CD4-positive, alpha-beta T cell treated with Interferon gamma for 1 hour (primary cell): ENCODE measurements around the gene PPP1R1C.
"Not testable (repeated sequence)": the region's sequence is repeated elsewhere in the genome, so short reads cannot be mapped to it uniquely, and the experiment has no call there.

Experiments
- DNase-seq: peaks from one replicate; pipeline ENCODE4 v3.0.0-alpha.2; 2020

The PPP1R1C gene

GRCh38 chr2:181985632-181986205, at the start of gene PPP1R1C:
Gene PPP1R1C (plus strand): TSS chr2:181985853. CDS start chr2:181986111, 258 bp downstream.
- DNase-seq: no peak

GRCh38 chr2:181937473-181937872, 48.2 kb upstream of the PPP1R1C start:
- peak; percentile 5 for DNase-seq

- no peak for DNase-seq
Observed at GRCh38 chr2:181943411-181944124, 42.1 kb upstream of the PPP1R1C start.

GRCh38 chr2:181944164-181944913, 41.3 kb upstream of the PPP1R1C start:
- no peak for DNase-seq

- no peak for DNase-seq
Observed at GRCh38 chr2:181944914-181945291, 40.8 kb upstream of the PPP1R1C start.

- no peak for DNase-seq
Observed at GRCh38 chr2:181946444-181947127, 39.1 kb upstream of the PPP1R1C start.

- no peak for DNase-seq
Observed at GRCh38 chr2:181947273-181947672, 38.4 kb upstream of the PPP1R1C start.

- DNase-seq: no peak
Observed at GRCh38 chr2:181948227-181948626, 37.4 kb upstream of the PPP1R1C start.

- no peak for DNase-seq
Observed at GRCh38 chr2:181949047-181949446, 36.6 kb upstream of the PPP1R1C start.

GRCh38 chr2:181952404-181953226, 33.0 kb upstream of the PPP1R1C start:
- DNase-seq: no peak

GRCh38 chr2:181953881-181954537, 31.6 kb upstream of the PPP1R1C start:
- peak; percentile 37 for DNase-seq

- no peak for DNase-seq
Observed at GRCh38 chr2:181954538-181954883, 31.1 kb upstream of the PPP1R1C start.

- DNase-seq: no peak
Observed at GRCh38 chr2:181955010-181955409, 30.6 kb upstream of the PPP1R1C start.

- DNase-seq: not testable (repeated sequence)
Observed at GRCh38 chr2:181955866-181956265, 29.8 kb upstream of the PPP1R1C start.

GRCh38 chr2:181957668-181958067, 28.0 kb upstream of the PPP1R1C start:
- no peak for DNase-seq

GRCh38 chr2:181958726-181959125, 26.9 kb upstream of the PPP1R1C start:
- DNase-seq: no peak

- no peak for DNase-seq
Observed at GRCh38 chr2:181959508-181959907, 26.1 kb upstream of the PPP1R1C start.

GRCh38 chr2:181961167-181961566, 24.5 kb upstream of the PPP1R1C start:
- DNase-seq: not testable (repeated sequence)

GRCh38 chr2:181962142-181962541, 23.5 kb upstream of the PPP1R1C start:
- DNase-seq: no peak

GRCh38 chr2:181970160-181970794, 15.4 kb upstream of the PPP1R1C start:
- DNase-seq: no peak

GRCh38 chr2:181971032-181971431, 14.6 kb upstream of the PPP1R1C start:
- DNase-seq: no peak
